Skin of body (tissue), 2 donors: ENCODE data around the gene SLC25A36. TPM values are rescaled to one million over a fixed set of nuclear protein-coding genes. Genes with fewer than 3 reads are reported as not detected.
"Not testable (repeated sequence)": the region's sequence is repeated elsewhere in the genome, so short reads cannot be mapped to it uniquely, and the experiment has no call there.

Source experiments
- DNase-seq: peaks from one replicate; lab custom pipeline; 2025; lab: John Stamatoyannopoulos, UW
- total RNA-seq: library from RNA; depleted of rRNA; stranded (reverse); fragments of >200 nt; gene quantifications from one replicate; pipeline ENCODE4 v1.2.3, GENCODE V29; 2014

The SLC25A36 gene
- total RNA-seq, 1 donor from 2014 or later: 110 TPM

GRCh38 chr3:140994316-140994715 lies 52.7 kb downstream of the SLC25A36 start:
- no peak for DNase-seq

- not testable (repeated sequence) for DNase-seq
These were observed 53.2 kb downstream of the SLC25A36 start for GRCh38 chr3:140994861-140995260.

GRCh38 chr3:140995881-140996280 lies 54.2 kb downstream of the SLC25A36 start:
- no peak for DNase-seq

DNA sequence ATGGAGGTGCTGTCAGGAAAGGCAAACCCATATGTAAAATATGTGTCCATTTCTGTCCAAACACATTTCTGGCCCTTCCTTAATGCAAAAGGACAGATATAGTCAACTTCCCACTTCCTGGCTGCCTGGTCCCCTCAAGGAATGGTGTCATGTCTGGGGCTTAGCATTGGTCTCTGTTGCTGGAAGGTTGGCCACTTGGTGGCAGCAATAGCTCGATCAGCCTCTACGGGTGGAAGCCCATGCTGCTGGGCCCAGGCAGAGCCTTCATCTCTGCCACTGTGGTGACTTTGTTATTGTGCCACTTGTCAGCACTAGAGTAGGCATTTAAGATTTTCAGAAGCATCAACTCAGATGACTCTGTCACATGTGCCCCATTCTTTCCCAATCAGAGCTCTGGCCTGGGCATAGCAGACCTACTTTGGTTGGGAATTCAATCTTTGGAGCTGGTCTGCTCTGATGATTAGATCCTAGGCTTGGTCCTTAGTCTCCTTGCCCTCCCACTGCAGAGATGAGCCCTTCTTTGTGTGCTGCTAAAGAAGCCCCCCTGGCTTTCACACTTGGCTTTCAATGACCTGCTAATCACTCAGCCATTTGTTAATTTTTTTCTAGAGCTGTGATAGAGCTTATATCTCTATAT lies 58.5 kb downstream of the SLC25A36 start:
- peak; percentile 58 for DNase-seq

DNA sequence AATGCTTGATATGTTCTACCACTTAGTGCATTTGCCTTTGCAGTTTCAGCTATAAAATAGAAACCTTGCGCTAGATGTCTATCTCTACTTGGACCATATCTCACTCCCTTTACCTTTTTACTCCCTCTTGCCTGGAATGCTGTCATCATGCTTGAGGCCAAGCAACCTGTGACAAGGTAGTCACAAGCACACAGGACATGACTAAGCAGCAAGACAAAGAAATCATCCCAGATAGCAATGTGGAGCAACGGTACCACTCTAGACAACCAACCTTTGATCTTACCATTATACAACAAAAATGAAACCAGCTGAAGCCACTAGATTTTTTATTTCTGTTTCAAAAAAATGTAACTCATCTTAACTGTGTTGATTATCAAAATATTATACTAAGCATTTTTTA lies 59.0 kb downstream of the SLC25A36 start:
- no peak for DNase-seq

GRCh38 chr3:141006344-141006743 lies 64.7 kb downstream of the SLC25A36 start:
- no peak for DNase-seq

GRCh38 chr3:141009496-141009895 lies 67.9 kb downstream of the SLC25A36 start:
- no peak for DNase-seq

- peak; percentile 62 for DNase-seq
These were observed 69.8 kb downstream of the SLC25A36 start for GRCh38 chr3:141011232-141011996.

GRCh38 chr3:141011997-141012262 lies 70.3 kb downstream of the SLC25A36 start:
- DNase-seq: no peak

- no peak for DNase-seq
These were observed 70.9 kb downstream of the SLC25A36 start for GRCh38 chr3:141012571-141012970.

GRCh38 chr3:141015481-141015880 lies 73.8 kb downstream of the SLC25A36 start:
- DNase-seq: no peak

GRCh38 chr3:141017366-141018322 lies 76.0 kb downstream of the SLC25A36 start:
- DNase-seq: not testable (repeated sequence)

DNA sequence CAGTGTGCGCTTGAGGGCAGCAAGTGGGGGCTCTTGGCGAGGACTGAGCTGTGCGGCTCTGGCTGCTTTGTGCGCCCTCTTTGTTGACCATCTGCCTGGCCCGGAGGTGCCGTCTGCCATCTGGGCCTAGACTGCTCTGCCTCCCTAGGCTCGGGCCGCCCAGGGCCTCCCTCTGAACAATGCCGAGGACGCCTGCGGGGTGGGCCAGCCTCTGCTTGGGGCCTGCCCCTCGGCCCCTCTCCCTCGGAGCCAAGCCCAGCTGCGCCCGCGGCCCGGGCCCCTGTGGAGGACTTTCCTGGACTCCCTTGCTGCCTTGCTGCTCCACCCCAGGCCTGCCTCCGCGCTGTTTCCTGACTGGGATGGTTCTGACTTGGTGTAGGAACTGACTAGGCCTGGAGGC lies 77.6 kb downstream of the SLC25A36 start:
- no peak for DNase-seq

DNA sequence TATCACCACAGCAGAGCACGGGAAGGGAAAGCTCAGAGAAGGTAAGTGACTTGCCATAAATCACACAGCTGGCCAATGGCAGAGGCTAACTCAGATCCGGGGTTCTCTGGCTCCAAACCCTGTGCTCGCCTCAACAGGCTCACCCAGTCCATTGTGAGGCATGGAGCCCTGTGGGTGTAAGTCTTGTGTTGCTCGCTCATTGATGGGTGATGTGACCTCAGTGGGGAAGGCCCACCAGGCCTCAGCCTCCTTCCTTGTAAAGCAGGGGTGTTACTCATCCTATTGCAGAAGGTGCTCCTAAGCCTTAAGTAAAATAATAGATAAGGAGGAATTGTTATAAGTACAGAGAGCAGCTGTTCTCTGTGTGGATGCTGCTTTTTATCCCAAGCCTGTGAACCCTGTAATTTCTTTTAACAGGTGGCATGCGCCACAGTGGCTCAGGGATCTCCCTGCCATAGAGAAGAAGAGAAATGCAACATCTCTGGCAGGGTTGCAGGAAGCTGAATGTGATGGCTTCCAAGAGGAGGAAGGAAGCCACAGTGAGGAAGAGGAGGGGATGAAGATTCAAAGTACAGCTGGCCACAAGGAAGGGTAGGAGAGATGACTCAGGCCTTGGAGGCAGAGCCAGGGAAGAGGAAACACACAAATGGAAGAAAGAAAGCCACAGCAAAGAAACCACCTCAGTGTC lies 78.7 kb downstream of the SLC25A36 start:
- no peak for DNase-seq

- no peak for DNase-seq
These were observed 79.6 kb downstream of the SLC25A36 start for GRCh38 chr3:141021261-141021660.

Other genes with a start within 250 kb of the SLC25A36 start
- gene SPSB4, start 109.5 kb downstream of the SLC25A36 start, total RNA-seq: 3.8 TPM